Lower lobe of right lung (tissue), 2 donors: ENCODE data around the gene DDTL. TPM values are rescaled to one million over a fixed set of nuclear protein-coding genes. Genes with fewer than 3 reads are reported as not detected.
"Not testable (repeated sequence)": the region's sequence is repeated elsewhere in the genome, so short reads cannot be mapped to it uniquely, and the experiment has no call there.

Experiments
- ATAC-seq, 2 donors: fragments of 200-7000 bp; cut with Tn5 transposase; one replicate each; pipeline ENCODE4 v1.9.1; 2020 to 2022; ENCODE audit warnings: mild to moderate bottlenecking in 2 of 2, moderate library complexity in 2 of 2
- DNase-seq: peaks from one replicate; pipeline ENCODE4 v3.0.0-alpha.2; 2020
- H3K27ac ChIP-seq: fragments of 200-600 bp; one replicate; pipeline ENCODE4 v1.8.0; 2022
- H3K27me3 ChIP-seq: fragments of 200-600 bp; one replicate; pipeline ENCODE4 v1.8.0; 2022; ENCODE audit warnings: low read depth
- H3K36me3 ChIP-seq: fragments of 200-600 bp; one replicate; pipeline ENCODE4 v1.8.0; 2022; ENCODE audit warnings: mild to moderate bottlenecking
- H3K4me1 ChIP-seq: fragments of 200-600 bp; one replicate; pipeline ENCODE4 v1.8.0; 2022
- H3K4me3 ChIP-seq: fragments of 200-600 bp; one replicate; pipeline ENCODE4 v1.8.0; 2022; ENCODE audit warnings: mild to moderate bottlenecking
- H3K9me3 ChIP-seq: fragments of 200-600 bp; one replicate; pipeline ENCODE4 v1.8.0; 2022
- intact Hi-C: fragments of 100-400 bp; cut with DNase I; formaldehyde crosslinking; loops from one replicate; pipeline ENCODE4 v1.11.0; 2022
- total RNA-seq: library from RNA; stranded (reverse); fragmentation: NEBNext Ultra II Directional; extraction: Animal tissue kit (Norgen Biotek cat#: 25700); gene quantifications from one replicate; pipeline ENCODE4 v1.2.1, GENCODE V29; 2021
- TF ChIP-seq, protein P1 (sequence below): fragments of 200-600 bp; IDR thresholded peaks from one replicate; pipeline ENCODE4 v1.8.0; 2022; ENCODE audit warnings: antibody characterized with exemption, mild to moderate bottlenecking
- donor health status: DM: no; HTN: yes; CAD: no; lungs with severe emphysema.

The DDTL gene
- total RNA-seq, 1 donor from 2014 or later = 2.9 TPM

DNA sequence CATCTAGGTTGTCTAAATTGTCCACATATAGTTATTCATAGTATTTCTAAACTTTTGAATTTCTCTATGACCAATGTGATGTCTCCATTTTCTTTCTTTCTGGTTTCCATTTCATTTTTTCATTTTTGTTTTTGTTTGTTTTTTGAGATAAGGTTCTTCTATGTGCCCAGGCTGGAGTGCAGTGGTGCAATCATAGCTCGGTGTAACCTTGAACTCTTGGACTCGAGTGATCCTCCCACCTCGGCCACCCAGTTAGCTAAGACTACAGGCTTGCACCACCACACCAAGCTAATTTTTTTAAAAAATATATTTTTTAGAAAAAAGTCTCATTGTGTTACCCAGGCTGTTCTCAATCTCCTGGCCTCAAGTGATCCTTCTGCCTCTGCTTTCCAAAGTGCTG, 30.4 kb downstream of the DDTL start:
- no peak overlapping the region for H3K4me3 ChIP-seq
- H3K27ac ChIP-seq = no peak overlapping the region
- H3K27me3 ChIP-seq = no peaks in the 10 kb centered on the region
- TF ChIP-seq, protein P1, sequence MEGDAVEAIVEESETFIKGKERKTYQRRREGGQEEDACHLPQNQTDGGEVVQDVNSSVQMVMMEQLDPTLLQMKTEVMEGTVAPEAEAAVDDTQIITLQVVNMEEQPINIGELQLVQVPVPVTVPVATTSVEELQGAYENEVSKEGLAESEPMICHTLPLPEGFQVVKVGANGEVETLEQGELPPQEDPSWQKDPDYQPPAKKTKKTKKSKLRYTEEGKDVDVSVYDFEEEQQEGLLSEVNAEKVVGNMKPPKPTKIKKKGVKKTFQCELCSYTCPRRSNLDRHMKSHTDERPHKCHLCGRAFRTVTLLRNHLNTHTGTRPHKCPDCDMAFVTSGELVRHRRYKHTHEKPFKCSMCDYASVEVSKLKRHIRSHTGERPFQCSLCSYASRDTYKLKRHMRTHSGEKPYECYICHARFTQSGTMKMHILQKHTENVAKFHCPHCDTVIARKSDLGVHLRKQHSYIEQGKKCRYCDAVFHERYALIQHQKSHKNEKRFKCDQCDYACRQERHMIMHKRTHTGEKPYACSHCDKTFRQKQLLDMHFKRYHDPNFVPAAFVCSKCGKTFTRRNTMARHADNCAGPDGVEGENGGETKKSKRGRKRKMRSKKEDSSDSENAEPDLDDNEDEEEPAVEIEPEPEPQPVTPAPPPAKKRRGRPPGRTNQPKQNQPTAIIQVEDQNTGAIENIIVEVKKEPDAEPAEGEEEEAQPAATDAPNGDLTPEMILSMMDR = no peak
- DNase-seq (no peak), ATAC-seq (no peak)
- H3K36me3 ChIP-seq = no peaks in the 10 kb centered on the region
- intact Hi-C loops = no loop called here
- H3K4me1 ChIP-seq = no peaks in the 10 kb centered on the region
- H3K9me3 ChIP-seq = no peaks in the 10 kb centered on the region

DNA sequence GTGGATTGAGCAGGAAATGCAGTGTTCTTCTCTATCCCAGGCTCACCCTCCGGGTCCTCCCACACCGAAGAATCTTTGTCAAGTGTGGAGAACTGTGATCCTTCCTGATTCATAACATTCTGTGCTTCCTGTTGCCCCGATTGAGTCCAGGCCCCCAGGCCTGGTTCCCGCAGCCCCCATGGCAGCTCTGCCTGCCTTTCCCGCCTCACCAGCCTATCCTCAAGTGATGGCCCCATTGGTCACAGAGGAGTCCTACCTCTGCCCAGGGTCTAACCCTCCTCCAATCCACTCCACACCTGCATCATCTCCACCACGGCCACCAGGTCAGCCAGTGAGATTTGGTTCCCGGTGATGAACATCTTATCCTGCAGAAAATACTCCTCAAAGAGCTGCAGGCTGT, 33.1 kb downstream of the DDTL start:
- DNase-seq, intact Hi-C loops, H3K27me3 ChIP-seq, H3K27ac ChIP-seq, H3K4me1 ChIP-seq, H3K36me3 ChIP-seq, H3K9me3 ChIP-seq, H3K4me3 ChIP-seq, ATAC-seq: not testable (repeated sequence)

DNA sequence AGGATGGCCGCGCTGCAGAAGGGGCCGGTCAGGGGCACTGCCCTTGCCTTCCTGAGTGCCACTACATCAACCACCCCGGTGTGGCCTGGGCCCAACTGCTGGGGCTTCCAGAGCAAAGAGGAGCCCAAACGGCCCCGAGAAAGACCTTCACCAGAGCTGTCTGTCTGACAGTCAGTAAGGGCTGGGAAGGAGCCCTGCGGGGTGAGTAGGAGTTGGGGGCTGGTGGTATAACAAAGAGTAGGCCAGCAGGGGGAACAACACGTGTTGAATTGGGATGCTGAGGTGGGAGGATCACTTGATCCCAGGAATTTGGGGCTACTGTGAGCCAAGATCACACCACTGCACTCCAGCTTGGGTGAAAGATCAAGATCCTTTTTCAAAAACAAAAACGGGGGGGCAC, 34.6 kb downstream of the DDTL start:
- TF ChIP-seq, protein P1 = no peak
- no peaks in the 10 kb centered on the region for H3K27me3 ChIP-seq
- H3K27ac ChIP-seq = no peak overlapping the region
- ATAC-seq (no peak), DNase-seq (no peak)
- no peaks in the 10 kb centered on the region for H3K36me3 ChIP-seq
- H3K4me1 ChIP-seq = no peaks in the 10 kb centered on the region
- no peak overlapping the region for H3K4me3 ChIP-seq
- intact Hi-C loops = no loop called here
- no peaks in the 10 kb centered on the region for H3K9me3 ChIP-seq

DNA sequence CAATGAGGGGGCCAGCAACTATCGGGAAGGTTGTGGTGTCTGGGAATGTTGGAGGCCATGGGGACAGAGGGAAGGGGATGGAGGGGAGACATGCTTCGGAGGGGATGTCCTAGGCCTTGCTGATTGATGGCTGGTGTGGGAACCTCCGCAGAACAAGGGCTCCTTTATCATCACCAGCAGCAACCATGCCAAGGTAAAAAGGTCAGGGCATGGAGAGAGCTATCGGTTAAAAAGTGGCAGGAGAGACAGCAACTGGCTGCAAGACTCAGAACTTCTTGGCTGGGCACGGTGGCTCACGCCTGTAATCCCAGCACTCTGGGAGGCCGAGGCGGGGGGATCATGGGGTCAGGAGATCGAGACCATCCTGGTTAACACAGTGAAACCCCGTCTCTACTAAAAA, 35.6 kb downstream of the DDTL start:
- H3K4me3 ChIP-seq = no peak overlapping the region
- ATAC-seq = no peak
- H3K27me3 ChIP-seq = no peaks in the 10 kb centered on the region
- no peaks in the 10 kb centered on the region for H3K36me3 ChIP-seq
- no peaks in the 10 kb centered on the region for H3K9me3 ChIP-seq
- no peaks in the 10 kb centered on the region for H3K4me1 ChIP-seq
- no peak overlapping the region for H3K27ac ChIP-seq
- TF ChIP-seq, protein P1 = no peak
- DNase-seq = no peak
- intact Hi-C loops = no loop called here

DNA sequence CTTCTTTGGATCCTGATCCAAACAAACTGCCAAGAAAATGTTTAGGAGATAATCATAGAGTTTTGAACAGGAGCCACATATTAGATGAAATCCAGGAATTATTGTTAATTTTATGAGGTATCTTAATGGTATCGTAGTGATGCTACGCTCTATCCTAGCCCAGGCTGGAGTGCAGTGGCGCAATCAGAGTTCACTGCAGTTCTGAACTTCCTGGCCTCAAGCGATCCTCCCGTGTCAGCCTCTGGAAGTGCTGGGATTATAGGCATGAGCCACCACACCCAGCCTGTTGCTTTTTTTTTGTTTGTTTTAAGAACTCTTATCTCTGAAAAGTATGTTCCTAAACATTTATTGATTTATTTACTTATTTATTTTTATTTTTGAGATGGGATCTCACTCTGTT, 36.2 kb downstream of the DDTL start:
- no peaks in the 10 kb centered on the region for H3K4me1 ChIP-seq
- DNase-seq (no peak), ATAC-seq (no peak)
- H3K9me3 ChIP-seq = no peaks in the 10 kb centered on the region
- no peak overlapping the region for H3K27ac ChIP-seq
- no peaks in the 10 kb centered on the region for H3K27me3 ChIP-seq
- H3K36me3 ChIP-seq = no peaks in the 10 kb centered on the region
- TF ChIP-seq, protein P1 = no peak
- intact Hi-C loops = no loop called here
- no peak overlapping the region for H3K4me3 ChIP-seq

DNA sequence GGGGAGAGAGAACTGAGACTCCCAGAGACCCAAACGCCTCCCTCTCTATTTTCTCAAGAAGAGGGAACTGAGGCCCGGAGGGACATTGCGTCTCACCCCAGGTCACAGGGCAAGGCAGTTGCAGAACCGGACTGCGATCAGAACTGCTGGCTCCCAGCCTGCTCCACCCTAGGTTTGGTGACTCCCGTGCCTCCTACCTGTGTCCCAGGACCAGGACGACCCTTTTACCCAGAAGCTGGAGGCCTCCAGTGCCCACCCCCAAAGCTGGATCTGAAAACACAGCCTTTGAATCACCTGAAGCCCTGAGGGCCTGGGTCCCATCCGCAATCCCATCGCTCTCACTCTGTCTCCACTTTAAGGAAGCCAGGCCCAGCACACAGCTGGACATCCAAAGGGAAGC, 37.2 kb downstream of the DDTL start:
- TF ChIP-seq, protein P1 = no peak

More for the DNA sequence above, 37.2 kb downstream of the DDTL start:
- H3K36me3 ChIP-seq = no peaks in the 10 kb centered on the region
- H3K27me3 ChIP-seq = no peaks in the 10 kb centered on the region
- no peaks in the 10 kb centered on the region for H3K4me1 ChIP-seq
- H3K9me3 ChIP-seq = no peaks in the 10 kb centered on the region
- ATAC-seq (no peak), DNase-seq (no peak)
- no peak overlapping the region for H3K4me3 ChIP-seq
- H3K27ac ChIP-seq = no peak overlapping the region
- intact Hi-C loops = no loop called here
